OCI-LY3 (cell line): ENCODE data around the gene INVS.

Experiments used
- CTCF ChIP-seq: fragments of 200-600, 300-600 bp; sonication (generic); IDR thresholded peaks from 2 replicates; pipeline ENCODE4 v1.5.1; 2014; ENCODE audit warnings: antibody characterized with exemption, low read length, low read depth
- EZH2phosphoT487 ChIP-seq: fragments of 200-600 bp; shearing (Covaris generic); IDR thresholded peaks from 2 replicates; pipeline ENCODE4 v1.6.1; 2018; ENCODE audit warnings: antibody characterized with exemption, mixed run types, low read depth

GRCh38 chr9:100282388-100282719 lies 183.3 kb downstream of the INVS start:
- TF ChIP-seq CTCF (no peak), EZH2phosphoT487 (no peak)
